MCF 10A (cell line): ENCODE data around the gene WNK3. TPM values are rescaled to one million over a fixed set of nuclear protein-coding genes. Genes with fewer than 3 reads are reported as not detected.

ENCODE experiments used
- BruUV-seq: library from RNA; stranded (reverse); fragments of 400-500 nt; replicated peaks from 2 replicates; lab custom pipeline; 2021; lab: Mats Ljungman, UMichigan
- CTCF ChIA-PET: fragments of 300-600 bp; sonication (Branson Sonifier 250); formaldehyde crosslinking; extraction: SDS; loops from one replicate; lab custom pipeline; 2021; ENCODE audit warnings: antibody characterized with exemption, inconsistent platforms; lab: Yijun Ruan, JAX
- POLR2A ChIA-PET: fragments of 300-600, 350-650 bp; sonication (Branson Sonifier 250); formaldehyde crosslinking; extraction: SDS; loops from one replicate; lab custom pipeline; 2020; ENCODE audit warnings: antibody characterized with exemption, inconsistent platforms; lab: Yijun Ruan, JAX
- DNase-seq: peaks from one replicate; pipeline ENCODE4 v3.0.0-alpha.2; 2018; ENCODE audit not compliant: unreplicated experiment
- H3K27ac Mint-ChIP-seq: one replicate; pipeline ENCODE4 v1.8.0; 2022; ENCODE audit warnings: mild to moderate bottlenecking, low read depth, mixed read lengths; ENCODE audit not compliant: unreplicated experiment
- H3K27me3 Mint-ChIP-seq: one replicate; pipeline ENCODE4 v1.8.0; 2022; ENCODE audit warnings: mixed read lengths; ENCODE audit not compliant: insufficient read depth, unreplicated experiment
- H3K36me3 Mint-ChIP-seq: one replicate; pipeline ENCODE4 v1.8.0; 2022; ENCODE audit warnings: mild to moderate bottlenecking, moderate library complexity, mixed read lengths; ENCODE audit not compliant: insufficient read depth, unreplicated experiment
- H3K4me1 Mint-ChIP-seq: one replicate; pipeline ENCODE4 v1.8.0; 2022; ENCODE audit warnings: mixed read lengths; ENCODE audit not compliant: insufficient read depth, unreplicated experiment
- H3K4me3 Mint-ChIP-seq: one replicate; pipeline ENCODE4 v1.8.0; 2022; ENCODE audit warnings: mild to moderate bottlenecking, moderate library complexity, mixed read lengths; ENCODE audit not compliant: unreplicated experiment
- H3K9me3 Mint-ChIP-seq: one replicate; pipeline ENCODE4 v1.8.0; 2022; ENCODE audit warnings: mixed read lengths; ENCODE audit not compliant: unreplicated experiment
- CTCF ChIP-seq: fragments of 200-600 bp; IDR thresholded peaks from one replicate; pipeline ENCODE4 v1.8.0; 2022; ENCODE audit warnings: antibody characterized with exemption, mild to moderate bottlenecking; ENCODE audit not compliant: unreplicated experiment
- intact Hi-C: fragments of 100-400 bp; cut with micrococcal nuclease; formaldehyde crosslinking; loops from 2 replicates; pipeline ENCODE4 v1.14.1; 2022
- total RNA-seq: library from RNA; stranded (reverse); gene quantifications from 2 replicates; pipeline ENCODE4 v1.2.3, GENCODE V29; 2022

The WNK3 gene
- total RNA-seq, 1 experiment from 2014 or later, result not detected

DNA sequence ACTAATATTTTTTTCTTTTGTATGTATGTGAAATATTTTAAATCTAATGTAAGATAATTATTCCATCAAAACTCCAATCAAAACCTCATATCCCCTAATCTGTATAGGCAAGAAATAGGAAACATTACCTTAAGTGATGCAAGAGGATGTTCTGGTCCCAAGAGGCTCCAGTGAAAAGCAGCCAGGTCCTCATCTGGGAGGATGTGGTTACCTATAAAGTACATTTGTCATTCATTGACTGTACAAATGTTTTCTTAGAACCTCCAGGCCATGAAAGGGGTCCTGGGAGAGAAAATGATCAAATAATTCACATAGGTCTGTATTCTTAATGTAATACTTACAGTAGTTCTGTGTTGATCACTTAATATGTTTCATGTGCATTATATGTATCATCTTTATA lies 200.3 kb downstream of the WNK3 start:
- no peak overlapping the region for H3K27ac Mint-ChIP-seq
- H3K4me1 Mint-ChIP-seq, result no peaks in the 10 kb centered on the region
- intact Hi-C loops, result no loop called here
- no TSS peak for BruUV-seq
- ChIA-PET POLR2A (no interaction called here), CTCF (no interaction called here)
- peaks cover 23% of the 10 kb centered on the region for H3K36me3 Mint-ChIP-seq
- H3K9me3 Mint-ChIP-seq, result no peaks in the 10 kb centered on the region
- no peak for DNase-seq
- H3K4me3 Mint-ChIP-seq, result no peak overlapping the region
- TF ChIP-seq CTCF, result no peak
- H3K27me3 Mint-ChIP-seq, result peaks cover 68% of the 10 kb centered on the region

Other genes starting within 250 kb of the WNK3 start
- gene FAM120C, start 174.8 kb downstream of the WNK3 start, total RNA-seq, result 11.3 and 12.5 TPM in 2 replicates
- gene TSR2, start 82.4 kb upstream of the WNK3 start, total RNA-seq, result 30.3 and 33.3 TPM in 2 replicates
- 13.9 and 15.6 TPM in 2 replicates for gene FGD1, start 138.2 kb upstream of the WNK3 start, total RNA-seq
- gene GNL3L, start 172.2 kb upstream of the WNK3 start, total RNA-seq, result 37.6 and 46.2 TPM in 2 replicates